GM21381 (cell line): ENCODE results near the gene DUSP14.

Source experiments
- ATAC-seq: cut with Tn5 transposase; IDR thresholded peaks from one replicate; pipeline ENCODE4 v1.9.1; 2021; ENCODE audit warnings: mild to moderate bottlenecking, moderate library complexity; ENCODE audit not compliant: unreplicated experiment

The DUSP14 gene

GRCh38 chr17:37553401-37553966, 63.8 kb downstream of the DUSP14 start:
- ATAC-seq, result no peak

- no peak for ATAC-seq
Observed at GRCh38 chr17:37555386-37555785, 65.7 kb downstream of the DUSP14 start.

- ATAC-seq, result no peak
Observed at GRCh38 chr17:37557482-37557881, 67.8 kb downstream of the DUSP14 start.

GRCh38 chr17:37558299-37558698, 68.6 kb downstream of the DUSP14 start:
- ATAC-seq, result no peak

GRCh38 chr17:37562016-37562745, 72.5 kb downstream of the DUSP14 start:
- no peak for ATAC-seq
